Measurements from ENCODE around the gene FBXO31. TPM values are rescaled to one million over a fixed set of nuclear protein-coding genes. Genes with fewer than 3 reads are reported as not detected.
A peak's percentile ranks its signal among the peaks of the same experiment; 100 is the strongest.

The FBXO31 gene
- total and polyA plus RNA-seq, 2 of the 13 experiments (the other 11 are each of a cell fraction or from before 2014, with no cell fraction given) = 92.4 to 101 TPM

DNA sequence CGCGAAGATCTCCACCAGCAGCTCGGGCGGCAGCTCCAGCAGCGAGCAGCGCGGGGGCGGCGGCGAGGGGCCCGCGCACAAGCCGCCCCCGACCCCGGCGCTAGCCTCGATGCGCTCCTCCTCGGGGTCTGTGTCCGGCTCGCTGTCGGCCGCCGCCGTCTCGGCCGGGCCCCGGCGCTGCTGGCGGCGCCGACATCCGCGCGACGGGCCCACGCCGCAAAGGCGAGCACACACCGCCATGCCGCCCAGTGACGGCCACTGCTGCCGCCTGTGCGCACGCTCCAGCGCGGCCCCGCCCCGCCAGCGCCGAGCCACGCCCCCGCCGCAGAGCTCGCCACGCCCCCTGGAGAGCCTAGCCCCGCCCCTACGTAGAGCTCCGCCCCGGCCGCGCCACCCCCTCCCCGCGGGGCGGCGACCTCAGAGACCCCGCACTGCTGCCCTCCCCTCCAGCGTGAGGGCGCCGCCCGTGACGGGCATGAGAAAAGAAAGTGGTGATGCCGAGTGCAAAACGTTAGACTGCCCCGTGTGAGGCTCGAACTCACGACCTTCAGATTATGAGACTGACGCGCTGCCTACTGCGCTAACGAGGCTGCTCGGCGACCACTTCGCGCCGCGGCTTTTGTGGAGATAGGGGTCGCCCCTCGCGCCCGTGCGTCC is at the start of gene FBXO31 (continued):
- TF ChIP-seq KDM4B (CRISPR knock-in tag; IDR thresholded peaks at IDR 0.05) (peak; percentile 82), NFIB (CRISPR knock-in tag; IDR thresholded peaks at IDR 0.05; ENCODE audit: borderline replicate concordance) (no peak), REPIN1 (CRISPR knock-in tag; IDR thresholded peaks at IDR 0.05; ENCODE audit: borderline replicate concordance, low read depth) (peak; percentile 97; the same call in 1 of the 2 replicates), ZNF3 (CRISPR knock-in tag; IDR thresholded peaks at IDR 0.05) (no peak; the same call in 1 of the 2 replicates), ZNF747 (CRISPR knock-in tag; IDR thresholded peaks at IDR 0.05; ENCODE audit: borderline replicate concordance) (peak; percentile 85; the same call in 1 of the 2 replicates), RARG (CRISPR knock-in tag; IDR thresholded peaks at IDR 0.05; ENCODE audit: low read depth) (peak; percentile 64; the same call in 1 of the 2 replicates), NFKB2 (CRISPR knock-in tag; IDR thresholded peaks at IDR 0.05; ENCODE audit: borderline replicate concordance) (peak; percentile 60; the same call in 1 of the 2 replicates), CC2D1A (CRISPR knock-in tag; IDR thresholded peaks at IDR 0.05) (no peak), ZNF850 (CRISPR knock-in tag; conservative IDR thresholded peaks at IDR 0.05) (no peak; the same call in 1 of the 2 replicates), ZNF282 (IDR thresholded peaks at IDR 0.05; ENCODE audit: partially characterized antibody) (no peak), PHF21A (CRISPR knock-in tag; IDR thresholded peaks at IDR 0.05) (peak; percentile 92), ZNF337 (CRISPR knock-in tag; IDR thresholded peaks at IDR 0.05; ENCODE audit: borderline replicate concordance, low read depth) (no peak), ZFP82 (CRISPR knock-in tag; IDR thresholded peaks at IDR 0.05; ENCODE audit: borderline replicate concordance) (peak; percentile 96; the same call in 1 of the 2 replicates), FOXK2 (IDR thresholded peaks at IDR 0.05) (peak; percentile 28; the same call in 1 of the 2 replicates), SCMH1 (CRISPR knock-in tag; IDR thresholded peaks at IDR 0.05; ENCODE audit: borderline replicate concordance) (no peak)
- TF ChIP-seq, protein P1, sequence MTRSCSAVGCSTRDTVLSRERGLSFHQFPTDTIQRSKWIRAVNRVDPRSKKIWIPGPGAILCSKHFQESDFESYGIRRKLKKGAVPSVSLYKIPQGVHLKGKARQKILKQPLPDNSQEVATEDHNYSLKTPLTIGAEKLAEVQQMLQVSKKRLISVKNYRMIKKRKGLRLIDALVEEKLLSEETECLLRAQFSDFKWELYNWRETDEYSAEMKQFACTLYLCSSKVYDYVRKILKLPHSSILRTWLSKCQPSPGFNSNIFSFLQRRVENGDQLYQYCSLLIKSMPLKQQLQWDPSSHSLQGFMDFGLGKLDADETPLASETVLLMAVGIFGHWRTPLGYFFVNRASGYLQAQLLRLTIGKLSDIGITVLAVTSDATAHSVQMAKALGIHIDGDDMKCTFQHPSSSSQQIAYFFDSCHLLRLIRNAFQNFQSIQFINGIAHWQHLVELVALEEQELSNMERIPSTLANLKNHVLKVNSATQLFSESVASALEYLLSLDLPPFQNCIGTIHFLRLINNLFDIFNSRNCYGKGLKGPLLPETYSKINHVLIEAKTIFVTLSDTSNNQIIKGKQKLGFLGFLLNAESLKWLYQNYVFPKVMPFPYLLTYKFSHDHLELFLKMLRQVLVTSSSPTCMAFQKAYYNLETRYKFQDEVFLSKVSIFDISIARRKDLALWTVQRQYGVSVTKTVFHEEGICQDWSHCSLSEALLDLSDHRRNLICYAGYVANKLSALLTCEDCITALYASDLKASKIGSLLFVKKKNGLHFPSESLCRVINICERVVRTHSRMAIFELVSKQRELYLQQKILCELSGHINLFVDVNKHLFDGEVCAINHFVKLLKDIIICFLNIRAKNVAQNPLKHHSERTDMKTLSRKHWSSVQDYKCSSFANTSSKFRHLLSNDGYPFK (CRISPR knock-in tag; IDR thresholded peaks at IDR 0.05; ENCODE audit: borderline replicate concordance) = peak; percentile 80; the same call in 1 of the 2 replicates
- TF ChIP-seq, protein P2, sequence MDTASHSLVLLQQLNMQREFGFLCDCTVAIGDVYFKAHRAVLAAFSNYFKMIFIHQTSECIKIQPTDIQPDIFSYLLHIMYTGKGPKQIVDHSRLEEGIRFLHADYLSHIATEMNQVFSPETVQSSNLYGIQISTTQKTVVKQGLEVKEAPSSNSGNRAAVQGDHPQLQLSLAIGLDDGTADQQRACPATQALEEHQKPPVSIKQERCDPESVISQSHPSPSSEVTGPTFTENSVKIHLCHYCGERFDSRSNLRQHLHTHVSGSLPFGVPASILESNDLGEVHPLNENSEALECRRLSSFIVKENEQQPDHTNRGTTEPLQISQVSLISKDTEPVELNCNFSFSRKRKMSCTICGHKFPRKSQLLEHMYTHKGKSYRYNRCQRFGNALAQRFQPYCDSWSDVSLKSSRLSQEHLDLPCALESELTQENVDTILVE (CRISPR knock-in tag; IDR thresholded peaks at IDR 0.05) = peak; percentile 99
- TF ChIP-seq, protein P3, sequence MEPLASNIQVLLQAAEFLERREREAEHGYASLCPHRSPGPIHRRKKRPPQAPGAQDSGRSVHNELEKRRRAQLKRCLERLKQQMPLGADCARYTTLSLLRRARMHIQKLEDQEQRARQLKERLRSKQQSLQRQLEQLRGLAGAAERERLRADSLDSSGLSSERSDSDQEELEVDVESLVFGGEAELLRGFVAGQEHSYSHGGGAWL (CRISPR knock-in tag; IDR thresholded peaks at IDR 0.05) = peak; percentile 47; the same call in 1 of the 2 replicates
- TF ChIP-seq, protein P4, sequence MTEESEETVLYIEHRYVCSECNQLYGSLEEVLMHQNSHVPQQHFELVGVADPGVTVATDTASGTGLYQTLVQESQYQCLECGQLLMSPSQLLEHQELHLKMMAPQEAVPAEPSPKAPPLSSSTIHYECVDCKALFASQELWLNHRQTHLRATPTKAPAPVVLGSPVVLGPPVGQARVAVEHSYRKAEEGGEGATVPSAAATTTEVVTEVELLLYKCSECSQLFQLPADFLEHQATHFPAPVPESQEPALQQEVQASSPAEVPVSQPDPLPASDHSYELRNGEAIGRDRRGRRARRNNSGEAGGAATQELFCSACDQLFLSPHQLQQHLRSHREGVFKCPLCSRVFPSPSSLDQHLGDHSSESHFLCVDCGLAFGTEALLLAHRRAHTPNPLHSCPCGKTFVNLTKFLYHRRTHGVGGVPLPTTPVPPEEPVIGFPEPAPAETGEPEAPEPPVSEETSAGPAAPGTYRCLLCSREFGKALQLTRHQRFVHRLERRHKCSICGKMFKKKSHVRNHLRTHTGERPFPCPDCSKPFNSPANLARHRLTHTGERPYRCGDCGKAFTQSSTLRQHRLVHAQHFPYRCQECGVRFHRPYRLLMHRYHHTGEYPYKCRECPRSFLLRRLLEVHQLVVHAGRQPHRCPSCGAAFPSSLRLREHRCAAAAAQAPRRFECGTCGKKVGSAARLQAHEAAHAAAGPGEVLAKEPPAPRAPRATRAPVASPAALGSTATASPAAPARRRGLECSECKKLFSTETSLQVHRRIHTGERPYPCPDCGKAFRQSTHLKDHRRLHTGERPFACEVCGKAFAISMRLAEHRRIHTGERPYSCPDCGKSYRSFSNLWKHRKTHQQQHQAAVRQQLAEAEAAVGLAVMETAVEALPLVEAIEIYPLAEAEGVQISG (CRISPR knock-in tag; IDR thresholded peaks at IDR 0.05) = peak; percentile 80
- TF ChIP-seq, protein P5, sequence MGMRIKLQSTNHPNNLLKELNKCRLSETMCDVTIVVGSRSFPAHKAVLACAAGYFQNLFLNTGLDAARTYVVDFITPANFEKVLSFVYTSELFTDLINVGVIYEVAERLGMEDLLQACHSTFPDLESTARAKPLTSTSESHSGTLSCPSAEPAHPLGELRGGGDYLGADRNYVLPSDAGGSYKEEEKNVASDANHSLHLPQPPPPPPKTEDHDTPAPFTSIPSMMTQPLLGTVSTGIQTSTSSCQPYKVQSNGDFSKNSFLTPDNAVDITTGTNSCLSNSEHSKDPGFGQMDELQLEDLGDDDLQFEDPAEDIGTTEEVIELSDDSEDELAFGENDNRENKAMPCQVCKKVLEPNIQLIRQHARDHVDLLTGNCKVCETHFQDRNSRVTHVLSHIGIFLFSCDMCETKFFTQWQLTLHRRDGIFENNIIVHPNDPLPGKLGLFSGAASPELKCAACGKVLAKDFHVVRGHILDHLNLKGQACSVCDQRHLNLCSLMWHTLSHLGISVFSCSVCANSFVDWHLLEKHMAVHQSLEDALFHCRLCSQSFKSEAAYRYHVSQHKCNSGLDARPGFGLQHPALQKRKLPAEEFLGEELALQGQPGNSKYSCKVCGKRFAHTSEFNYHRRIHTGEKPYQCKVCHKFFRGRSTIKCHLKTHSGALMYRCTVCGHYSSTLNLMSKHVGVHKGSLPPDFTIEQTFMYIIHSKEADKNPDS (CRISPR knock-in tag; IDR thresholded peaks at IDR 0.05) = peak; percentile 83; the same call in 1 of the 2 replicates

Data from HepG2 (cell line).